ENCODE results near the gene HES7.

Gene HES7

DNA sequence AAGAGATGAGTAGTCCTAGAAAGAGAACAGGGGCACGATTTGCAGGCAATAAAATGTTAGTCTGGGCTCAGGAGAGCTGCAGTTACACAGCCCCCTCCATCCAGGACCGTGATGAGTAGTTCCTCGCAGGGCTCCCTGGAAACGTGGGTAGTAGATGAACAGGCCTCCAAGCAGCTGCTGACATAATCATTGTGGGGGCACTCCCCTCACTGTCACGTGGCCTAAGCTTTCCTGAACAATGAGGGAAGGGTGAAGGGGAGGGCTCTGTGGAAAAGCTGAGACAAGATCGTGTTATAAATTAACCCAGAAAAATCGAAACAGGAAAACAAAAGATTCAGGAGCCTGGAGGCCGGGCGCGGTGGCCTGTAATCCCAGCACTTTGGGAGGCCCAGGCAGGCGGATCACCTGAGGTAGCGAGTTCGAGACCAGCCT lies 29.6 kb upstream of the HES7 start:
- no peak for TF ChIP-seq Cebpa-rat (IDR thresholded peaks at IDR 0.05)

DNA sequence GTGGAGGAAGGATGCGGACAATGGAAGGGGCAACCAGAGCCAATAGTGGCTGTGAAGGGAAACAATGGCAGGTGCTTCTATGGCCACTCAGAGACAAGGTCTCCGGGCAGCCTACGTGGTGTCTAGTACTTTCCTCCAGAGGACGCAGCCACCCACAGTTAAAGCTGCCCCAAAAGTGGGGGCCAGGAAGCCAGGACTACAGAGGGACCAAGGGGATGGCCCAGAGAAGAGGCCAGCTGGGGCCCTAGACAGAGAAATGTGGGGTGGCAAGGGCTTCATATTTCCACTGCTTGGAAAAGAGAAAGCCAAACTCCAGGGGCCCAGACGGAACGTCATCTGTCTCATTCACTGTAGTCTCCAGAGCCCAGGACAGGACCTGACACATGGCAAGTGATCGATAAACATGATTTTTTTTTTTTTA lies 29.1 kb upstream of the HES7 start:
- no peak for TF ChIP-seq Cebpa-rat (IDR thresholded peaks at IDR 0.05)
- H3K4me3 ChIP-seq, result peak overlapping the region in 1 of 10 experiments; percentile 73; a peak in 2 of 20 replicates
- H3K9me3 ChIP-seq (replicated peaks in 1 of 11), result no peaks in the 10 kb centered on the region
- peaks cover 58 to 70% (median 61%) of the 10 kb centered on the region in 10 experiments for H3K4me1 ChIP-seq
- peaks cover 20 to 30% (median 26%) of the 10 kb centered on the region in 11 experiments for H3K36me3 ChIP-seq
- H3K27me3 ChIP-seq, result no peaks in the 10 kb centered on the region
- H3K9ac ChIP-seq, result peak overlapping the region in 8 of 11 experiments; percentile 53 to 87 (median 74); a peak in 8 of 22 replicates
- peak overlapping the region in 10 of 11 experiments; percentile 86 to 97 (median 90); a peak in 17 of 22 replicates for H3K27ac ChIP-seq
- H4K20me1 ChIP-seq, result peaks cover 16 to 48% (median 27%) of the 10 kb centered on the region in 11 experiments
- peak overlapping the region; percentile 82 to 99 (median 97) for H3K4me2 ChIP-seq

More for the DNA sequence above, 29.6 kb upstream of the HES7 start:
- Histone ChIP-seq H3K4me2 (peak overlapping the region; percentile 82 to 99 (median 97)), H3K9me3 (replicated peaks in 1 of 11) (no peaks in the 10 kb centered on the region), H3K27me3 (no peaks in the 10 kb centered on the region), H3K4me3 (peak overlapping the region in 3 of 10 experiments; percentile 16 to 25 (median 20); a peak in 4 of 20 replicates), H3K36me3 (peaks cover 15 to 27% (median 21%) of the 10 kb centered on the region in 11 experiments), H3K27ac (peak overlapping the region; percentile 27 to 97 (median 87); a peak in 21 of 22 replicates), H3K9ac (peak overlapping the region; percentile 47 to 87 (median 72)), H4K20me1 (peaks cover 15 to 43% (median 22%) of the 10 kb centered on the region in 11 experiments), H3K4me1 (peaks cover 58 to 75% (median 66%) of the 10 kb centered on the region in 10 experiments)

DNA sequence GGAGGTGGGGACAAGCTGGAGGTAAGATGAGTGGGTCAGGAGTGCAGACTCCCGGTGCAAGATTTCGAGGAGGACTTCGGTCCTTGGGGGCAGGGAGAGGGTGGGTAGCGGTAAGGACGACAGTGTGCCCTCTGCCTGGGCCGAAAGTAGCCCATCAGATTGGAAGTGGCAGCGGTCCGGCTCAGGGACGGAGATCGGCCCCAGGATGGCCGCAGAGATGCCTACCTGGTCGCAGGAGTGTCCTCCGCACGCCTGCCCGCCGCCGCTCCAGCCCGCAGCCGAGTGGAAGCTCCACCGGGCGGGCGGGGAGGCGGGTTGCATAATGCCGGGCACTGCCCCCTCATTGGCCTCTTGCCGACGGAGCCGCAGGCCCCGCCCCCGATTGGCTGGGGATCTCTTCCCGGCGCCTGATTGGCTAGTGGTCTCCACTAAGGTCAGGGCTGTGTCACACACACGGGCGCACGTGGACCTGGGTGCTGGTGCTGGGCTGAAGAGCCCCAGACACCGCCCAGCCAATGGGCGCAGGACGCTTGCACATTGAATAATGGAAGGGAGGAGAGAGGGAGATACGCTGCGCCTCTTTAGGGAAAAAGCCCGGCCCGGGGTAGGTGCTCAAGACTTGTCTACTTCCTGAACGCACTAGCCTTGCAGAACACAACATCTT lies 28.3 kb upstream of the HES7 start, which contains the start of gene PER1:
Gene PER1 (minus strand): TSS at position 293 of the 664 bp plus-strand sequence. CDS start 1,698 bp downstream, outside the sequence.
- Histone ChIP-seq H3K36me3 (peaks cover 28 to 35% (median 34%) of the 10 kb centered on the region in 11 experiments), H3K27ac (peak within 1 kb of the TSS; percentile 85 to 97 (median 88)), H4K20me1 (peaks cover 16 to 56% (median 35%) of the 10 kb centered on the region in 11 experiments), H3K4me1 (peaks cover 51 to 68% (median 57%) of the 10 kb centered on the region in 10 experiments), H3K4me2 (peak within 1 kb of the TSS; percentile 82 to 99 (median 97)), H3K9ac (peak within 1 kb of the TSS; percentile 84 to 96 (median 87)), H3K27me3 (no peaks in the 10 kb centered on the region), H3K9me3 (replicated peaks in 1 of 11) (no peaks in the 10 kb centered on the region), H3K4me3 (peak within 1 kb of the TSS; percentile 60 to 92 (median 80))
- peak in 10 of 11 experiments; percentile 31 to 83 (median 78); a peak in 16 of 22 replicates for TF ChIP-seq Cebpa-rat (IDR thresholded peaks at IDR 0.05)

DNA sequence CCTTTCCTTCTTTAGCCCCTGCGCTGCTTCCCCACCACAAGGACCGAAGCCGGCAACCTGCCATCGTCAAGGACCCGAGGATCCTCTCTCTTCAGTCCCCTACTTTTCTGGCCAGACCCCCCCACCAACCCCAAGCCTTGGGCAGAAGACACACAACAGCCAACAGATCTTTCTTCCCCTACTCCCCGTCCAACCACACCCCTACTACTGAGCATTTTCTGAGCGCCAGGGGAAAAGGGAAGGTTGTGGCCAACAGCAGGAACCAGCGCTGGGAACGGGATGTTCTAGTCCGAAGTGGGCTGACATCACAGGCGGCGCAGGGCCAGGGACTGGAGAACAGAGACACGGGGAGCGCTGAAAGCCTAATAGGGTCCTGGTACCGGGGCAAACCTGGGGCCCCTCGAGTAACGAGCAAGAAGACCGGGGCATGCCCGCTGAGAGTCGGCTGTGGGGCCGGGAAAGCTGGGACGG lies 27.8 kb upstream of the HES7 start:
- H3K4me1 ChIP-seq, result peaks cover 47 to 63% (median 51%) of the 10 kb centered on the region in 10 experiments

DNA sequence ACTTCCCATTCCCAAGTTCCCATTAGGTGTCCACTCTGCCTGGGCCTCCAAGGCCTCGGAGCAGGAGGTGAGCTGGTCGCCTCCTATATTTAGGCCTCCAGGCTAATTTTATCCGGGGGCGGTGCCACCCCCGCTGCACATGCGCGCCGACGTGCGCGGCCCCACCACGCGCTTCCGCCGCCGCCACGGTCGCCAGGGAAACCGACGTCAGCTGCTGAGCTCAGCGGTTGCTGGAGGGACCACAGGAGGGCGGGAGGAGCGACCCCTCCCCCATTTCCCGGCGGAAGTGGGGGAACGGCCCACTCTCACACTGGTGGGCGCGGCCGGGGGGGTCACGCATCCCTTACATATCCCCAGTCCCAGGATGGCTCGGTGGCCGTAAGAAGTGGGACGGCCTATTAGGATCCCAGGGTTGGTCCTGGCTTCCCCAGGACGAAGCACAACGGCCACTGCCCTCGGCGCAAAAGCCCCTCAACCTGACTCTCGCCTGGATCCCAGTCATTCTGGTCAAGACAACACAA lies 27.3 kb upstream of the HES7 start:
- TF ChIP-seq Cebpa-rat (IDR thresholded peaks at IDR 0.05), result no peak
- Histone ChIP-seq H3K4me1 (peaks cover 47 to 63% (median 51%) of the 10 kb centered on the region in 10 experiments), H4K20me1 (peaks cover 16 to 67% (median 44%) of the 10 kb centered on the region in 11 experiments), H3K27me3 (no peaks in the 10 kb centered on the region), H3K27ac (peak overlapping the region; percentile 85 to 97 (median 88)), H3K4me2 (peak overlapping the region; percentile 82 to 99 (median 97)), H3K9ac (peak overlapping the region; percentile 84 to 96 (median 87)), H3K4me3 (peak overlapping the region; percentile 60 to 92 (median 80)), H3K9me3 (replicated peaks in 1 of 11) (no peaks in the 10 kb centered on the region), H3K36me3 (peaks cover 39 to 45% (median 45%) of the 10 kb centered on the region in 11 experiments)

More for the DNA sequence above, 27.8 kb upstream of the HES7 start:
- Histone ChIP-seq H3K27me3 (no peaks in the 10 kb centered on the region), H3K9ac (peak overlapping the region; percentile 84 to 96 (median 87)), H3K4me2 (peak overlapping the region; percentile 82 to 99 (median 97)), H3K9me3 (replicated peaks in 1 of 11) (no peaks in the 10 kb centered on the region), H3K27ac (peak overlapping the region; percentile 85 to 97 (median 88)), H3K36me3 (peaks cover 34 to 41% (median 40%) of the 10 kb centered on the region in 11 experiments), H4K20me1 (peaks cover 16 to 62% (median 40%) of the 10 kb centered on the region in 11 experiments), H3K4me3 (peak overlapping the region; percentile 60 to 92 (median 80))
- TF ChIP-seq Cebpa-rat (IDR thresholded peaks at IDR 0.05), result no peak

DNA sequence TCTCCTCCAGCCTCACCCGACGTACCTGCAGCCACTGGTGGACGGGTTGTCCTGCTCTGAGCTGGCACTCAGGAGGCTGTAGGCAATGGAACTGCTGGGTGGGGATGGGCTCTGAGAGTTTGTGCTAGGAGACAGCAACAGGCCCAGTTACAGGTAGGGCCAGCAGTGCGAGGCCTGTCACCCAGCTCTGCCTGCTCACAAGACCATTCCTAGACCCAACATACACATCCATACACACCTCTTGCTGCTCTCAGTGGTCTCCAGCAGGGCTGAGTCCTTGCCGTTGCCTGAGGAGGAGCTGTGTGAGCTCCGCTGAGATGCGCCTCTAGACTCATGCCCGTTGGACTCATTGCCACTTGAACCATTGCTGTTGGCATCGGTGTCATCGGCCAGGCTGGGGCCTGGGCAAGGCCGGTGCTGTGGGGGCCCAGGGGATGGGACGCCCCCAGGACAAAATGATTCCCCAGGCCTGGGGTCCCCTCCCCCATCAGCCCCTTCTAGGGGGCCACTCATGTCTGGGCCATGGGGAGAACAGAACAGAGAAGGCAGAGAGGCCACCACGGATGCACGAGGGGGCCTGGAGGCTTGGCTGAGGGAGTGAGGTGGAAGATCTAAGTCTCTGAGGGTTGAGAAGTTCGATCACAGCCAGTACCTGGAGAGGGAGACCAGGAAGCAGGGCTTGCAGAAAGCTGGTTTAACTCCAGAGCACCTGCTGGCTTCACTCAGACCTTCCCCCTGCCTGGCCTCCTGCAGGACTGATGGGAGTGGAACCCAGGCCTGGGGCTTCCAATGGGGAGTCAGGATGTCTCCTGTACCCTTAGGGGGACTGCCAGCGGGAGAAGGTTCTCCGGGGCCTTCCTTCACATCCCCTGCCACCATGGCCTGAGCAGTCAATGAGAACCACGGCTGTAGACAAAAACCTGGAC lies 26.6 kb upstream of the HES7 start:
- Histone ChIP-seq H3K36me3 (peaks cover 46 to 53% (median 52%) of the 10 kb centered on the region in 11 experiments), H3K9me3 (replicated peaks in 1 of 11) (no peaks in the 10 kb centered on the region), H3K9ac (peak overlapping the region; percentile 84 to 96 (median 87)), H3K4me2 (peak overlapping the region; percentile 82 to 99 (median 97)), H4K20me1 (peaks cover 16 to 69% (median 51%) of the 10 kb centered on the region in 11 experiments), H3K27me3 (no peaks in the 10 kb centered on the region), H3K4me1 (peaks cover 41 to 56% (median 45%) of the 10 kb centered on the region in 10 experiments), H3K4me3 (peak overlapping the region; percentile 60 to 92 (median 80)), H3K27ac (peak overlapping the region; percentile 69 to 97 (median 88))
- TF ChIP-seq Cebpa-rat (IDR thresholded peaks at IDR 0.05), result no peak

- Histone ChIP-seq H3K9me3 (replicated peaks in 1 of 11) (no peaks in the 10 kb centered on the region), H3K4me3 (no peak overlapping the region; a peak in 1 of 20 replicates), H3K27me3 (no peaks in the 10 kb centered on the region), H3K9ac (peak overlapping the region in 10 of 11 experiments; percentile 0 to 96 (median 87); a peak in 10 of 22 replicates), H3K4me1 (peaks cover 33 to 47% (median 36%) of the 10 kb centered on the region in 10 experiments), H4K20me1 (peaks cover 16 to 72% (median 54%) of the 10 kb centered on the region in 11 experiments), H3K4me2 (peak overlapping the region; percentile 82 to 99 (median 97); a peak in 14 of 22 replicates), H3K36me3 (peaks cover 53 to 61% (median 59%) of the 10 kb centered on the region in 11 experiments), H3K27ac (peak overlapping the region in 1 of 11 experiments; percentile 91; a peak in 5 of 22 replicates)
- TF ChIP-seq Cebpa-rat (IDR thresholded peaks at IDR 0.05), result no peak
Measured at GRCh38 chr17:8149419-8150193, 25.7 kb upstream of the HES7 start.

Measured in BLaER1 treated with 17β-estradiol and CSF1 and Interleukin-3, amounts not matched to agents 10 nM and 100 nM (cell line).